Vagina (tissue), 2 donors: Measurements from ENCODE around the gene TRIM33. TPM values are rescaled to one million over a fixed set of nuclear protein-coding genes. Genes with fewer than 3 reads are reported as not detected.

ENCODE experiments used
- DNase-seq, 2 donors: peaks; one replicate each; pipeline ENCODE4 v3.0.0-alpha.2; 2017; ENCODE audit errors: extremely low spot score in 2 of 2
- H3K27ac ChIP-seq: fragments of 200-600 bp; sonication (generic); one replicate; pipeline ENCODE4 v1.5.1; 2019
- H3K27me3 ChIP-seq: fragments of 200-600 bp; sonication (generic); one replicate; pipeline ENCODE4 v1.5.1; 2019
- H3K36me3 ChIP-seq, 2 donors: fragments of 200-600 bp; sonication (generic); one replicate each; pipeline ENCODE4 v1.5.1; 2017 to 2019
- H3K4me1 ChIP-seq: fragments of 200-600 bp; sonication (generic); one replicate; pipeline ENCODE4 v1.5.1; 2019
- H3K4me3 ChIP-seq, 2 donors: fragments of 200-600 bp; sonication (generic); 1 replicate in 1 of 2; 2 replicates in 1 of 2; pipeline ENCODE4 v1.5.1; 2016 to 2019
- H3K9me3 ChIP-seq: fragments of 200-600 bp; sonication (generic); one replicate; pipeline ENCODE4 v1.5.1; 2019
- POLR2A ChIP-seq, 2 donors: fragments of 450-650 bp; IDR thresholded peaks; one replicate each; pipeline ENCODE4 v1.6.1; 2017; ENCODE audit warnings: antibody characterized with exemption in 2 of 2, mild to moderate bottlenecking in 2 of 2, moderate library complexity in 2 of 2
- POLR2AphosphoS5 ChIP-seq, 2 donors: sonication (generic); formaldehyde crosslinking; IDR thresholded peaks; one replicate each; pipeline ENCODE4 v1.9.0; 2017; ENCODE audit warnings: antibody characterized with exemption in 2 of 2, mild to moderate bottlenecking in 2 of 2, low read depth in 1 of 2; ENCODE audit not compliant: insufficient read depth in 1 of 2
- intact Hi-C: fragments of 100-400 bp; cut with DNase I; formaldehyde crosslinking; loops from one replicate; pipeline ENCODE4 v1.15.1; 2023
- total RNA-seq: library from RNA; depleted of rRNA; stranded (reverse); fragments of >200 nt; gene quantifications from one replicate; pipeline ENCODE4 v1.2.3, GENCODE V29; 2016
- TF ChIP-seq, protein P1 (sequence below), 3 experiments: fragments of 450-650 bp in 2 of 3; fragments of 200-600 bp in 1 of 3; sonication (generic) in 1 of 3; IDR thresholded peaks; one replicate each; pipeline ENCODE4 v1.5.1; 2017 to 2019; ENCODE audit warnings: antibody characterized with exemption in 3 of 3, mild to moderate bottlenecking in 2 of 3, moderate library complexity in 2 of 3

Gene TRIM33
- total RNA-seq, 1 donor from 2014 or later: 35.8 TPM

DNA sequence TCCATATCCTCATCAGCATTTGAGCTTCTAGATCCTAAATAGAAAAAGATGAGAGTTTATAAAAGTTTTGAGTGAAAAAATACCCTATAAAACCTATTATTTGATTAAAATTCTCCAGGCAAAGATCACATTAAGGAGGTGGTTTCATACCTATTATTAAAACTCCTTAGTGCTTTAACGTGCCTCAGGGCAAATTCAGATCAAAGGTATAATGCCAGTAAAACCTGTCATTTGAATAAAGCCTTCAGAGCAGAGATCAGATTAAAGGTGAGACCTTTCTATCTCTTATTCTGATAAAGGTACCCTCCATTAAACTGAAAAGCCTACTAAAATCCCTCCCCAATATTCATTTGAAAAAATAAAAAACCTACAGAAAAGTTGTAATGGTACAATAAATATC, 34.3 kb upstream of the TRIM33 start:
- Histone ChIP-seq H3K4me1 (no peaks in the 10 kb centered on the region), H3K4me3 (no peak overlapping the region), H3K36me3 (no peaks in the 10 kb centered on the region), H3K27ac (no peak overlapping the region), H3K9me3 (no peaks in the 10 kb centered on the region), H3K27me3 (no peaks in the 10 kb centered on the region)
- intact Hi-C loops: no loop called here
- TF ChIP-seq POLR2AphosphoS5 (IDR thresholded peaks at IDR 0.05; ENCODE audit: insufficient read depth in 1 of 2, low read depth in 1 of 2) (no peak), POLR2A (IDR thresholded peaks at IDR 0.05) (no peak)
- TF ChIP-seq, protein P1, sequence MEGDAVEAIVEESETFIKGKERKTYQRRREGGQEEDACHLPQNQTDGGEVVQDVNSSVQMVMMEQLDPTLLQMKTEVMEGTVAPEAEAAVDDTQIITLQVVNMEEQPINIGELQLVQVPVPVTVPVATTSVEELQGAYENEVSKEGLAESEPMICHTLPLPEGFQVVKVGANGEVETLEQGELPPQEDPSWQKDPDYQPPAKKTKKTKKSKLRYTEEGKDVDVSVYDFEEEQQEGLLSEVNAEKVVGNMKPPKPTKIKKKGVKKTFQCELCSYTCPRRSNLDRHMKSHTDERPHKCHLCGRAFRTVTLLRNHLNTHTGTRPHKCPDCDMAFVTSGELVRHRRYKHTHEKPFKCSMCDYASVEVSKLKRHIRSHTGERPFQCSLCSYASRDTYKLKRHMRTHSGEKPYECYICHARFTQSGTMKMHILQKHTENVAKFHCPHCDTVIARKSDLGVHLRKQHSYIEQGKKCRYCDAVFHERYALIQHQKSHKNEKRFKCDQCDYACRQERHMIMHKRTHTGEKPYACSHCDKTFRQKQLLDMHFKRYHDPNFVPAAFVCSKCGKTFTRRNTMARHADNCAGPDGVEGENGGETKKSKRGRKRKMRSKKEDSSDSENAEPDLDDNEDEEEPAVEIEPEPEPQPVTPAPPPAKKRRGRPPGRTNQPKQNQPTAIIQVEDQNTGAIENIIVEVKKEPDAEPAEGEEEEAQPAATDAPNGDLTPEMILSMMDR (IDR thresholded peaks at IDR 0.05): no peak
- no peak for DNase-seq

DNA sequence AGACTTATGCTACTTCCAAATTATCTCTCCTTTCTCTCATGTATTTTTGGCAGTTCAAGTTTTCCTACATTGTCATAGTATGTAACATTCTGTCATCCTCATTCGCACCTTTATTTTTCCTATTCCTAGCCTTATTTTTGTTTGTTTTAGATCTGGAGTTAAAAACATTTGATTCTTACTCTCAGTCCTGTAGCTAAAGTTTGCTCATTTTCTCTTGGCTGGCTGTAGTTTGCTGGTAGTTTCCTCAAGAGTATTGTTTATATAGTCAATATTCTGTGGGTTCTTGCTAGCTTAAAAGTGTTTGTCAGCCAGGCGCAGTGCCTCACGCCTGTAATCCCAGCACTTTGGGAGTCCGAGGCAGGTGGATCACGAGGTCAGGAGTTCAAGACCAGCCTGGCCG, 29.8 kb upstream of the TRIM33 start:
- no peaks in the 10 kb centered on the region for H3K36me3 ChIP-seq
- intact Hi-C loops: no loop called here
- H3K4me3 ChIP-seq: no peak overlapping the region
- H3K9me3 ChIP-seq: no peaks in the 10 kb centered on the region
- H3K4me1 ChIP-seq: no peaks in the 10 kb centered on the region
- no peak for DNase-seq
- H3K27ac ChIP-seq: no peak overlapping the region
- TF ChIP-seq, protein P1 (IDR thresholded peaks at IDR 0.05): no peak
- TF ChIP-seq POLR2AphosphoS5 (IDR thresholded peaks at IDR 0.05; ENCODE audit: insufficient read depth in 1 of 2, low read depth in 1 of 2) (no peak), POLR2A (IDR thresholded peaks at IDR 0.05) (no peak)
- H3K27me3 ChIP-seq: no peaks in the 10 kb centered on the region

DNA sequence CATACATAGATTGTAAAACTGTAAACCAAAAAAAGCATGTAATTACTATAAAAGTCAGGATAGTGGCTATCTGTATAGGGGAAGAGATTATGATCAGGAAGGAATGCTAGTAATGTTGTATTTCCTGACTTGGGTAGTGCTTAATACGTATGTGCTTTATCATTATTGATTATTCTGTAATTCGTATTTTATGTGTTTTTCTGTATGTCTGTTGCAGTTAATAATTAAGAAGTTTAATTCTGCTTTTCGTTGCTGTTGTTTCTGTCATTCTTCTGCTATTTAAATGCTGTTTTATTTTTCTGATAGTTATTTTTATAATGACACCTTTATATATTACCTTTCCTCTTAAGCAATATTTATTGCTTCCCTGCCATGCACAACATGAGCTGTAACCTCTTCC, 29.3 kb upstream of the TRIM33 start:
- Histone ChIP-seq H3K4me1 (no peaks in the 10 kb centered on the region), H3K4me3 (no peak overlapping the region), H3K36me3 (no peaks in the 10 kb centered on the region), H3K9me3 (no peaks in the 10 kb centered on the region), H3K27me3 (no peaks in the 10 kb centered on the region), H3K27ac (no peak overlapping the region)
- TF ChIP-seq POLR2AphosphoS5 (IDR thresholded peaks at IDR 0.05; ENCODE audit: insufficient read depth in 1 of 2, low read depth in 1 of 2): no peak
- TF ChIP-seq, protein P1 (IDR thresholded peaks at IDR 0.05): no peak
- TF ChIP-seq POLR2A (IDR thresholded peaks at IDR 0.05): no peak
- intact Hi-C loops: no loop called here
- no peak for DNase-seq

DNA sequence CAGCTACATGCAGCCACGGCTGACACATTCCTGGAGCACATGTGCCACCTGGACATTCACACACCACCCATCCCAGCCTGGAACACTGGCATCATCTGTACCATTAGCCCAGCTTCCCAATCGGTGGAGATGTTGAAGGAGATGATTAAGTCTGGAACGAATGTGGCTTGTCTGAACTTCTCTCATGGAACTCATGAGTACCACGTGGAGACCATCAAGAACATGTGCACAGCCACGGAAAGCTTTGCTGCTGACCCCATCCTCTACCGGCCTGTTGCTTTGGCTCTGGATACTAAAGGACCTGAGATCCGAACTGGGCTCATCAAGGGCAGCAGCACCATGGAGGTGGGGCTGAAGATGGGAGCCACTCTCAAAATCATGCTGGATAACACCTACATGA, 25.0 kb upstream of the TRIM33 start:
- Histone ChIP-seq H3K27me3 (no peaks in the 10 kb centered on the region), H3K36me3 (no peaks in the 10 kb centered on the region), H3K4me1 (no peaks in the 10 kb centered on the region), H3K9me3 (no peaks in the 10 kb centered on the region), H3K4me3 (no peak overlapping the region), H3K27ac (no peak overlapping the region)
- no peak for DNase-seq
- TF ChIP-seq POLR2A (IDR thresholded peaks at IDR 0.05): no peak
- TF ChIP-seq, protein P1 (IDR thresholded peaks at IDR 0.05): no peak
- intact Hi-C loops: no loop called here

DNA sequence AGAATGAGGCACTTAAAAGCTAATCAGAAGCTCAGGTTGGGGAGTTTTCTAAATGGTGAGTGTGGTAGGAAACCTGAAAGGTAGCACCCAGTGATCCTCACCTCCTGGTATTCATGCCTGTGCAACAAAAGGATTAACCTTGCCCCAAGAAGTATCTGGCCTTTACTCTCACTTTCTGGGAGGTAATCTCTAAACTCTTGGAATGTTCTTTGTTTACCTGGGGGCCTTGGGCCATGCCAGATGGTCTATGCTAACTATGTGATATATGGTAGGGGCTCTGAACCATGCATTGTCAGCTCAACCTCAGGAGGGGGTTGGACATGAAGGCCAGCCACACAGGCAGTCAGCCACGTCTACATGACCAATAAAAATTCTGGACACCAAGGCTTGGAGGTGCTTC, 24.4 kb upstream of the TRIM33 start:
- Histone ChIP-seq H3K36me3 (no peaks in the 10 kb centered on the region), H3K4me1 (no peaks in the 10 kb centered on the region), H3K4me3 (no peak overlapping the region), H3K27ac (no peak overlapping the region), H3K9me3 (no peaks in the 10 kb centered on the region), H3K27me3 (no peaks in the 10 kb centered on the region)
- no peak for DNase-seq
- intact Hi-C loops: no loop called here
- TF ChIP-seq POLR2A (IDR thresholded peaks at IDR 0.05) (no peak), POLR2AphosphoS5 (IDR thresholded peaks at IDR 0.05; ENCODE audit: insufficient read depth in 1 of 2, low read depth in 1 of 2) (no peak)
- TF ChIP-seq, protein P1 (IDR thresholded peaks at IDR 0.05): no peak
